NCI-H146 (cell line): ENCODE measurements around the gene KRTAP13-1.

Source experiments
- DNase-seq: peaks from one replicate; lab custom pipeline; 2025; lab: John Stamatoyannopoulos, UW

KRTAP13-1 gene, protein sequence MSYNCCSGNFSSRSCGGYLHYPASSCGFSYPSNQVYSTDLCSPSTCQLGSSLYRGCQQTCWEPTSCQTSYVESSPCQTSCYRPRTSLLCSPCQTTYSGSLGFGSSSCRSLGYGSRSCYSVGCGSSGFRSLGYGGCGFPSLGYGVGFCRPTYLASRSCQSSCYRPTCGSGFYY

DNA sequence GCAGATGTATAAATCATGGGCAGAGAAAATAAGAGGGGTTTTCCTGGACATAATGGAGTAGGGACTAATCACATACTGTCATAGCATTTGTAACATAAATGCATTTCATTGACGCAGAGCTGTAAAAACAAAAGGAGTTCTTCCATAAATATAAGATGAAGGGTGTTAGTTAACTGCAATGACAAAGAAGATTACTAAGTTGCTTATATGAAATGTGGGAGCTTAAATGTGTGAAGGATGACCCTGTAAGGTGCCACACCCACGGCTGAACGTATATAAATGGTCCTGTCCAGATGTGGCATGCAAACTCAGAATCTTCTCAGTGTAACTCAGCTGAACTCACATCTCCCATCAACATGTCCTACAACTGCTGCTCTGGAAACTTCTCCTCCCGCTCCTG, at the start of gene KRTAP13-1:
Gene KRTAP13-1 (plus strand): TSS at position 301 of the 400 bp plus-strand sequence. CDS start 56 bp downstream, at position 357.
- DNase-seq, result no peak

DNA sequence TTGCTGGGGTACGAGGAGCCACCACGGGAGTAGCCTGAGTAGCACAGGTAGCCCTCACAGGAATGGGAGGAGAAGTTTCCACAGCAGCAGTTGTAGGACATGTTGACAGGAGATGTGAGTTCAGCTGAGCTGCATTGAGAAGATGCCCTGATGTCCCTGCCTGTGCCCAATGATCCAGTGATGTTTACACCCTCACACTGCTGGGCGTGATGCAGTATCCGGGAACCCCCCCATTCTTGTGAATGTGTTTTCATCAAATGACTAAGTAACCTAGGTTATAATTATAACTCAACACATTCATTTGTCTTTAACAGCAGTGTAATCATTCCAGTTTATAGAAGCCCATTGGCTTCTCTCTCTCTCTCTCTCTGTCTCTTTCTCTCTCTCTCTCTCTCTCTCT, 47.3 kb upstream of the KRTAP13-1 start, which contains the start of gene KRTAP23-1:
Gene KRTAP23-1 (minus strand): TSS at position 101 of the 400 bp plus-strand sequence. CDS start 0 bp downstream, at position 101.
- DNase-seq, result no peak

DNA sequence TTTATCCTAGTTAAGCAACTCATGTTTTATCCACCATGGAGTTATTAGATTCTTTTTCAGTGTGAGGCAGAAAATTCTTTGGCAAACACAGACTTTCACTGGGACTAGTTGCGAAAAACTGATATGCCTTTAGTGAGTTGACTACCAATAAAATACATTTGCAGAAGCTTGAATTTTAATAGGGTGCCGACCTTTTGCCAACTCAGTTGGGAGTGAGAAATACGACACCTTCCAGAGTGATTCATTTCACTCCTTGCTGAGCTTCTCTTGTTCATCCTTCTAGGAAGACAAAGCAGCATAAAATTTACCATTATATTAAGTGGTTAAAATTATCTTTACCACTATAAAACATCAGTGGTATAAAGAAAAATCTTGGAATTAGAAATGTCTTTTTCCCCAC, 46.3 kb upstream of the KRTAP13-1 start:
- peak; percentile 76 for DNase-seq

DNA sequence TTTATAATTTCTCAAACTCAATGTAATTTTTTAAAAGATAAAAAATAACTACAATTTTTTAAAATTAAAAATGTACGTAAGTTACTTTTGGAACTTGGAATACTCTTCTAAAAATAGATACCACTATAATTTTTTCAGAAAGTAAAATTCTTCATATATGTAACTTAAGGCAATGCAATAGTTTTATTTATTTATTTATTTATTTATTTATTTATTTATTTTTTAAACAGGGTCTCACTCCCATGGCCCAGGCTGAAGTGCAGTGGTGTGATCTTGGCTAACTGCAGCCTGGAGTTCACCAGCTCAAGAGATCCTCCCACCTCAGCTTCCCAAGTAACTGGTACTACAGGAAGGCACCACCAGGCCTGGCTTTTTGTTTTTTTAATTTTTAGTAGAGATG, 44.3 kb upstream of the KRTAP13-1 start:
- no peak for DNase-seq

DNA sequence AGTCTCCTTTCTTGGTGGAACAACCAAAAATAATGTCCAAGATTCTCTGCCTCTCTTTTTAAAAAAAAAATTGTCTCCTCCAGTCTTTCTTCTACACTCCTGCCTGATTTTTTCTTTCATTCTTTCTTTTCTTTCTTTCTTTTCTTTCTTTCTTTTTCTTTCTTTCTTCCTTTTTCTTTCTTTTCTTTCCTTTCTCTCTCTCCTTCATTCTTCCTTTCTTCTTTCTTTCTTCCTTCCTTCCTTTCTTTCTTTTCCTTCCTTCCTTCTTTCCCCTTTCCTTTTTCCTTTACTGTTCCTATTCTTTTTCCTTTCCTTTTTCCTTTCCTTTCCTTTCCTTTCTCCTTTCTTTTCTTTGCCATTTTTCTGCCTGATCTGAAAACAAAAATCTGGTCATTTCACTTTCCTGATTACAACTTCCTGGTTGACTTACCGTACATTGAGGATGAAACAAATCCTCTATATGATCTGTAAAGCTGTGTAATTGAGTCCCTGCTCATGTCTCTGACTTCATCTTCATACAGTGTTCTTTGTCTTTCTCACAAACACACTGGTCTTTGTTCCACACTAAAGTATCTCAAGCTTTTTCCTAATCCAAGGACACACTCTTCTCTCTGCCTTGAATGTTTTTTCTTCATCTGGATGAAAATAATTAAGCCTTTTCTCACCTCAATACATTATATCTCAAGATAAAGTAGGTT, 41.4 kb upstream of the KRTAP13-1 start:
- no peak for DNase-seq

DNA sequence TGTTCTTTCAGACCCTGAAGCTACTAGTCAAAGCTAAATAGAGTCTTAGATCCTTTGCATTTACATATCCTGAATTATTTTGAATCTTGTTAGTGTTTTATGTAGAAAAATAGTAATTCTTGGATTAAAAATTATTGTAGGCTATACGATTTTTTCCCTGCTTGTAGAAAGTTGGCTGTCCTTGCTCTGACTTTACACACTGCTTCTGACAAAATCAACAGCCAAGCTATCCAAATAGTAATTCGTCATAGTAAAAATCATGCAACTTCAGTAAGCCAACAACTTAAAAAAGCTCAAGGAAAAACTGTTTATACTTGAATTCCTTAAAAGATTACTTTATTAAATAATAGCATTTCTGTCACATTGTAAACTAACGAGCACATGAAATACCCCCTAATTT, 39.9 kb upstream of the KRTAP13-1 start:
- DNase-seq, result no peak

DNA sequence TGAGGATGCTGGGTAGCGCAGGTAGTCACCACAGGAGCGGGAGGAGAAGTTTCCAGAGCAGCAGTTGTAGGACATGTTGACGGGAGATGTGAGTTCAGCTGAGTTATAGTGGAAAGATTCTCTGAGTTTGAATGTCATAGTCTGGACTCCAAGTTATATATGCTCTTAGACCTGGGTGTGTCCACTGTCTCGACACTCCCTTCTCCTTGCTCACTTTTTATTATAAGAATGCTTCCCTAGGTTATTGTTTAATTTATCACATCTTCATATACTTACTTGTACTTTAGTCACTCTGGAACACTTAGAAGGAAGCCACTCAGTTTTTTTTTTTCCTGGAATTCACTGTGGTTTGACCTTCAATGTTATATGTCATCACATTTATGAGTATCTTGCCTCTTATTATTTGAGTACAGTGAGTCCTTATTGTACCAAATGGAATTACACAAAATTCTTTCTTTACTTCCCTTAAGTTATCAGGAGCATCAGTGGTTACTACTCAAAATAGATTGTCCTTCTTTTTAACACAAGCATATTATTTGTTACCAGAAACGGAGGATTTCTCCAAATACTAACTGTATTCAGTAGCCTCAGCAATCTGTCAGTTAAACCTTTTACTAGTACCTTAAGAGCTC, 23.6 kb upstream of the KRTAP13-1 start, which contains the start of gene KRTAP13-2:
Gene KRTAP13-2 (minus strand): TSS at position 133 of the 632 bp plus-strand sequence. CDS start 58 bp downstream, at position 75.
- no peak for DNase-seq

DNA sequence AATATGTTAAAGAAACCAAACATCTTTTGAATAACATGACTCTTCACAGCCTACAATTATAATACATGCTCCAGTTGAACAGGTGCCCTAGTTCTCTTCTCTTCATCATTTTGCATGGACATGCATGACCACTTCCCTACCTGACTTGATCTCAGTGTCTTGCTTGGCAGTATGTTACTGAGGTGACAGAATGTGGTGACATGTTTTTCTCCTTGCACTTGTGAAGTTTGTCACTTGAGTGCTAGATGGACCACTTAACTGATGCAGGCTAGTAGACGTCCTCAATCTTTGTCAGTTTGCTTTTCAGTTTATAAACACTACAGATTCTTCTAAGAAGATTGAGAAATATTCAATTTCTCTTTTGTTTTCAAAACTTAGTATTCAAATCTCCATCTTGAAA, 13.6 kb upstream of the KRTAP13-1 start:
- no peak for DNase-seq

DNA sequence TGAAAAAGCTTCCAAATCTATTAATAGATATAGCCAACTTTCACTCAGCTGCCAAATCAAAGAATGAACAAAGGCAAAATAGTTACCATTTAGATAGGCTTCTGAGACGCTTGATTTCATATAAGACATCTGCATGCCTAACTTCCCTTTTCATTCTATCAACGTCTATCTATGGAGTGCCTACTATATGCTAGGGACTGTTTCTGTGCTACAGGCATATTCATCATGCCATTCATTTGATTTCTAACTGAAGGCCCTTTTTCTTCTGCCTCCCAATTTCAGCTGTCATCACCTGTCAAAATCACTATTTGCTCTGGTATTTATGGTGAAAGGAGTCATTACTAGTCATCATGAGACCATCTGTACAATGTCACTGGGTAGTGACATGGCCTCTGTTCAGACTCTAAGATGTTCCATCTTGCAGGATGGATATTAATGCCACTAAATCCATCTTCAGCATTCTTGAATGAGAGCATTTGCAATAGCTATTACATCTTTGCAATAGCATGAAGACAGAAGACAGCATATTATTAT, 4.3 kb upstream of the KRTAP13-1 start:
- DNase-seq, result peak; percentile 5

DNA sequence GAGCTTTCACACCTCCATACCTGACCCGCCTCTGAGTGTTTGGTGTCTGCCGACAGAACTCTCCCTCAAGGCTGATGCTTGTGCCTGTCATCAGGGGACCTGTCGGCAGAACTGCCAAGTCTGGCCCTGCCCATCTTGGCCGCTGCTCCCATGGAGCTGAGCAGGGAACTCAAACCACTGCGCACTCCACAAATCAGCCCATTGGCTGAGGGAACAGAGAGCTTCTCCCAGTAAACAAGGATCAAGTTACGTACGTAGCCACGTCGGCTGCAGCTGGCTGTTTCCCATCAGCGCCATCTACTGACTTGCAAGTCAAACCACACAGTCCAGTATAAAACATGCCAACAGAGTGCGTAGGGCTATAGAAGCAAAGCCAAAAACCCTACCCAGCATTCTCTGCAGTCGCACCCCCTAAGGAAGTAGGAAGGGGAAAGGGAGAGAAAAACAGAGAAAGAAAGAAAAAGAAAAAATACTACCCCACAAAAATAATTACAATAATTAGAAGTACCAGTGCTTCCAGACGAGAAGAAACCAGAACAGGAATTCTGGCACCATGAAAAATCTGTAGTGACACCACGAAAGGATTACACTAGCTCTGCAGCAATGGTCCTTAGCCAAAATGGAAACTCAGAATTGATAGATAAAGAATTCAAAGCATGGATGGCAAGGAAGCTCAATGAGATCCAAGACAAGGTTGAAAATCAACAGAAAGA, 13.1 kb downstream of the KRTAP13-1 start:
- DNase-seq, result no peak

DNA sequence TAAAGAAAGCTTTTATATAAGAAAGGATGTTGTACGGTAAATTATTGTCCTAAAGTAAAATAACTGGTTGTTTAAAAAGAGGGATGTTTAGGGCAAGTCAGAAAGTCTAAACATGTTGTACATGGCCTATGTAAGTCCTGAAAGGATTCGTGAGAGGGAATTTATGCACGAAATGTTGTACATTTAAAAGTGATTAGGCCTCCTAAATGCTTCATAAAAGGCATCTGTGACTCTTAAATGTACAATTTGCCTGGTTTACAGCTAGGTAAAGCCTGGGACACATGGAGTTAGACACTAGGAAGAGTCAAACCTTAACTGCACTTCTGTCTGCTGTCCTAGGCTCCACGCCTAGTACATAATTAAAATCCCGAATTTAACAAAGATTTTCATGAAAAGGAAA, 20.2 kb downstream of the KRTAP13-1 start:
- no peak for DNase-seq

DNA sequence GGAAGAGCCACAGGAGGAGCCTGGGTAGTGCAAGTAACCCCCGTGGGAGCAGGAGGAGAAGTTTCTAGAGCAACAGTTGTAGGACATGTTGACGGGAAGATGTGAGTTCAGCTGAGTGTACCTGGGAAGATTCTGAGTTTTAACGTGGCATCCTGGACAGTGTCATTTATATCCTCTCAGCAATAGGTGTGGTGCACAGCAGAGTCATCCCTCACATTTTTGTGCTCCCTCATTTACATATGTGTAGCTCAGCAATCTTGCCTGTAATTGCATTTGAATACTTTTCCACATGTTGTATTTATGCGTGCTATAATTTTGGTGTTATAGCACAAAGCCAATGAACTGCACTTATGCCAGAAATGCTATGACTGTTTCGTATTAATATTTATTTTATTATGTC, 30.0 kb downstream of the KRTAP13-1 start, which contains the start of gene KRTAP13-3:
Gene KRTAP13-3 (minus strand): TSS at position 101 of the 400 bp plus-strand sequence. CDS start 14 bp downstream, at position 87.
- DNase-seq, result no peak

DNA sequence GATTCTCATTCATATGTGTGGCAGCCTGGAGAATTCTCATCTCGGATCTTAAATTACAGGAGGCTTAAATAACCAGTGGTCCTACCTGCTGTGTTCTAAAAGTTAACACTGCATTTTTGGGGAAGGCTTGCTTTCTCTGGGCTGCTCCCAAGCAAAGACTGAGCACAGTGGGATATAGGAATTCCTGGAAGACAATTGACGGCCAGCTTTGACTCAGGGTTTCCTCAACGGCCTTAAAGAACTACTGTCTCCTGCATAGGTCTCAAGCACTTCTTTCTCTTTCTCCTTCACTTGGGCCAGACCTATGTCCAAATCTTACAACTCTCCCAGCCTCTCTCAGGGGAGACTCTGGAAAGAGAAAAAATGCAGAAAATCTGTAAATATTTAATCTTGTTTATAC, 30.9 kb downstream of the KRTAP13-1 start:
- DNase-seq, result no peak

DNA sequence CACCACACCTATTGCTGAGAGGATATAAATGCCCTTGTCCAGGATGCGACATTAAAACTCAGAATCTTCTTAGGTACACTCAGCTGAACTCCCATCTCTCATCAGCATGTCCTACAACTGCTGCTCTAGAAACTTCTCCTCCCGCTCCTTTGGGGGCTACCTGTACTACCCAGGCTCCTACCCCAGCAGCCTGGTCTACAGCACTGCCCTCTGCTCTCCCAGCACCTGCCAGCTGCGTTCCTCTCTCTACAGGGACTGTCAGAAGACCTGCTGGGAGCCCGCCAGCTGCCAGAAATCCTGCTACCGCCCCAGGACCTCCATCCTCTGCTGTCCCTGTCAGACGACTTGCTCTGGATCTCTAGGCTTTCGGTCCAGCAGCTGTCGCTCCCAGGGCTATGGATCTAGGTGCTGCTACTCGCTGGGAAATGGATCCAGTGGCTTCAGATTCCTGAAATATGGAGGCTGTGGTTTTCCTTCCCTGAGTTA, 34.4 kb downstream of the KRTAP13-1 start, which contains the start of gene KRTAP13-4:
Gene KRTAP13-4 (plus strand): TSS at position 51 of the 486 bp plus-strand sequence. CDS start 56 bp downstream, at position 107.
- no peak for DNase-seq

DNA sequence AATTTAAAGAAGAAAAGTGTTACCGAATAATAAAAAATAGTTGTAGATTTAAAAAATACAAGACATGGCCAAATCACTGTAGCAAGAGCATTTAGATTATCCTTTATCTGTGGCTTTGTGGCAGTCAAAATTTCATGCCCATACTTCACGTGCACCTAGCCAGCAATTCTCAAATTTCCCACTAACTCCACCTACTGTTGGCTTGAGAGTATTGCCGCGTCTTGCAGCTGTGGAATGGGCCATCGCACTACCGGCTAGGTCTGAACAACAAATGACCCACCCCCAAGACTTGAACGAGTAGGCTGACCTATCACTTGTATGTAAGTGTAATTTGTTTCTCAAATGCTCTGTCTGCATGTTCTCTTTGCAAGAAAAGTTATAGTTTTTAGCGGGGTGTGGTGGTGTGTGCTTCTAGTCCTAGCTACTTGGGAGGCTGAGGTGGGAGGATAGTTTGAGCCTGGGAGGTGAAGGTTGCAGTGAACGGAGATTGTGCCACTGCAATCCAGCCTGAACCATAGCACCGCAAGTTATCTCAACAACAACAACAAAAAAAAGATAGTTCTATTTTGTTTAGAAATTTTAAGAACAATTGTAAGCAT, 38.3 kb downstream of the KRTAP13-1 start:
- no peak for DNase-seq

DNA sequence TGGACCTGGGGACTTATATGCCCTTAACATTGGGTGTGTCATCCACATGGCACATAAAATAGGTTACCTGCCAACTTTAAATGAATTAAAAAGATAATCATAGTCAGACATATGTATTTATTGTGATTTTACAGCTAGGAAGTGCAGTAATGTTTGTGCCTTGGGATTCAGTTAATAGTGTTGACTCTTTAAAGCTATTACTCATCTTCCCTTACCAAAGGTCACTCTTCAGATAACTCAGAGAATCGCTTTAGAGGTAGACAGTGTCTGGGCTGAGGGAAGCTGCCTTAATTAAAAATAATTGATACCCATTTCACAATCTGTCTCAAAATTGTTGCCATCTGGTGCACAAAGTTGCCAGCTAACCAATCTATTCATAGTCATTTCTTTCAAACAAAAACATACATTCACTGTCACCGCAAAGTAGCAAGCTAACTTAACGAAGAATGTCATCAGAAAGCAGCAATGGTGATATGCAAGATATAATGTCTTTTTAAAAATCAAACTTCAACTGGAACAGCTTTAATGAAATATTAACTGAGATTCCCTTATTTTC, 41.3 kb downstream of the KRTAP13-1 start:
- DNase-seq, result peak; percentile 71

DNA sequence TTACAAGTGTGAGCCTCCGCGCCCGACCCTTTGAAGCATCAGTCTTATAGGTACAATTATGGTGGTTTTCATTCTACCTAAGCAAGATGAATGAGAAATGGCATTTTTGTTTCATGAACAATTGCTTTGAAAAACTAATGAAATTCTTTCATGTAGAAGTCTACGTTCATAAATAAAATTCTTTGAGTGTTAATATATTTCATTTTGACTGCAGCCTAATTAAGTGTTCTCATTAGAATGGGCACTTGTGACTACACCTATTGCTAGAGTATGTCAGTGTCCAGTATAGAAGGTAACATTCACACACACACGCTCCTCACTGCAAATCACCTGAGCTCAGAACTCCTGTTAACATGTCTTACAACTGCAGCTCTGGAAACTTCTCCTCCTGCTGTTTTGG, 44.1 kb downstream of the KRTAP13-1 start, which contains the start of gene KRTAP15-1:
Gene KRTAP15-1 (plus strand): TSS at position 301 of the 400 bp plus-strand sequence. CDS start 53 bp downstream, at position 354.
- DNase-seq, result no peak

DNA sequence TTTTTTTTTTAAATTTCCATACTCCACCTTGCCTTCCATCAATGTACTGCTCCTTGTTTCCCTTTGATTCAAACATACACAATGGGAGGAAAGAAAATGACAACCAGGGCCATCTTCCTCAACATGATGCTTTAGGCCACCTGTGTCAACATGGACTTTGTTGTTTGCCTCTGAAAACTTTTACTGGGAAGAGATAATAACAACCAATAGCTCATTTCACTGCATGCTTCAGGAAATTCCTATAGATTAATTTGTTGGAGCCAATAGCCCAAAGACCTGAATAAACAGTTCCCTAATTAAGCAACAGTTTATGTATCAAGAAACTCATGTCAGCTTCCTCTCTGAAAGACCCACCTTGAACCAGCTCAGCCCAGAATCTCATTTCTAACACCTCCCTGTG, 47.4 kb downstream of the KRTAP13-1 start:
- peak; percentile 25 for DNase-seq

DNA sequence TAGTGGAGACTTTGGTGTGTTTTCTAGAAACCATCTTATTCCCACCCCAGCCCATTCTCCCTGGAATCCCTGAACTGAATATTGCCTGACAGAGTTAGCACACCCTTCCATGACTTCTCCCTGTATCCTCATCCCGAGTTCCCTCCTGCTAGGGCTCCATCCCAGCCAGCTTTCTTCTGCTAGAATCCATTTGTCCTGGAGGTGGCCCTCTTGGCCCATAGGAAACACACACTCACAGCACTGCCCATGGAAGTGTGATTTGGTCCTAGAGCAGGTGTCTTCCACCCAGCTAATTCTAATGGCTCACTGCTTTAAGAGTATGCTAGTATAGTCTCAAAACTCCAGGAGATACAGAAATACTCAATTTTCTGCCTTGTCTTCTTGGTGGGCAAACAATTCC, 48.4 kb downstream of the KRTAP13-1 start:
- peak; percentile 39 for DNase-seq
